CD14-positive monocyte (primary cell): ENCODE results near the gene PSMA6. TPM values are rescaled to one million over a fixed set of nuclear protein-coding genes. Genes with fewer than 3 reads are reported as not detected.

Experiments
- DNase-seq, 3 donors: peaks; one replicate each; pipeline ENCODE4 v3.0.0-alpha.2; 2011 to 2022
- H2AFZ ChIP-seq: 2 replicates; pipeline ENCODE4 v1.6.0; 2012; ENCODE audit warnings: mild to moderate bottlenecking, low read depth, low read length, inconsistent platforms; ENCODE audit not compliant: insufficient read depth, poor library complexity, severe bottlenecking
- H3K27ac ChIP-seq, 2 donors: 1 replicate in 1 of 2; 2 replicates in 1 of 2; pipeline ENCODE4 v1.5.1; 2012 to 2013; ENCODE audit warnings: low read length in 2 of 2, control low read depth in 1 of 2, inconsistent platforms in 1 of 2, low read depth in 1 of 2, mild to moderate bottlenecking in 1 of 2
- H3K27me3 ChIP-seq, 2 donors: one replicate each; pipeline versions ENCODE4 v1.6.0 to v1.6.1; 2011 to 2013; ENCODE audit warnings: low read length in 2 of 2; ENCODE audit not compliant: control insufficient read depth in 2 of 2, insufficient read depth in 2 of 2
- H3K36me3 ChIP-seq, 2 donors: replicated peaks in 1 of 2; 1 replicate in 1 of 2; 2 replicates in 1 of 2; pipeline versions ENCODE4 v1.5.1 to v1.6.1; 2012 to 2013; ENCODE audit warnings: low read length in 2 of 2, control low read depth in 1 of 2, inconsistent platforms in 1 of 2, mild to moderate bottlenecking in 1 of 2; ENCODE audit not compliant: insufficient read depth in 2 of 2, control insufficient read depth in 1 of 2
- H3K4me1 ChIP-seq, 2 donors: 1 replicate in 1 of 2; 2 replicates in 1 of 2; pipeline versions ENCODE4 v1.5.1 to v1.6.1; 2012 to 2013; ENCODE audit warnings: low read length in 2 of 2, control low read depth in 1 of 2, inconsistent platforms in 1 of 2, mild to moderate bottlenecking in 1 of 2, moderate library complexity in 1 of 2; ENCODE audit not compliant: insufficient read depth in 2 of 2, control insufficient read depth in 1 of 2
- H3K4me2 ChIP-seq: replicated peaks from 2 replicates; pipeline ENCODE3; 2012; ENCODE audit warnings: low read length, moderate library complexity, mild to moderate bottlenecking; ENCODE audit not compliant: poor library complexity, severe bottlenecking; ENCODE audit errors: extremely low read depth
- H3K4me3 ChIP-seq, 3 experiments: fragments of 200-600 bp in 1 of 3; sonication (generic) in 1 of 3; replicated peaks in 1 of 3; 1 replicate in 2 of 3; 2 replicates in 1 of 3; pipeline ENCODE4 v1.5.1; 2011 to 2013; ENCODE audit warnings: low read length in 3 of 3, mild to moderate bottlenecking in 3 of 3, control low read depth in 2 of 3, low read depth in 2 of 3, inconsistent platforms in 1 of 3, moderate library complexity in 1 of 3
- H3K79me2 ChIP-seq: 2 replicates; pipeline ENCODE4 v1.6.0; 2012; ENCODE audit warnings: mild to moderate bottlenecking, control low read depth, inconsistent platforms, low read length, moderate library complexity; ENCODE audit not compliant: insufficient read depth
- H3K9ac ChIP-seq: 2 replicates; pipeline ENCODE4 v1.6.0; 2017; ENCODE audit warnings: low read length, mild to moderate bottlenecking; ENCODE audit not compliant: insufficient read depth, poor library complexity, severe bottlenecking
- H3K9me3 ChIP-seq, 2 donors: replicated peaks in 1 of 2; 1 replicate in 1 of 2; 2 replicates in 1 of 2; pipeline versions ENCODE4 v1.5.1 to v1.6.1; 2012 to 2013; ENCODE audit warnings: low read length in 2 of 2, control low read depth in 1 of 2; ENCODE audit not compliant: control insufficient read depth in 1 of 2, insufficient read depth in 1 of 2
- H4K20me1 ChIP-seq: 2 replicates; pipeline ENCODE4 v1.6.0; 2012; ENCODE audit warnings: mild to moderate bottlenecking, low read length, control low read depth, moderate library complexity; ENCODE audit not compliant: insufficient read depth
- H3K27ac Mint-ChIP-seq, 7 donors: one replicate each; pipeline ENCODE4 v1.8.0; 2020; ENCODE audit warnings: mild to moderate bottlenecking in 7 of 7, mixed read lengths in 7 of 7, moderate library complexity in 6 of 7, inconsistent platforms in 2 of 7
- H3K27me3 Mint-ChIP-seq, 3 donors: one replicate each; pipeline ENCODE4 v1.8.0; 2021 to 2022; ENCODE audit warnings: low read depth in 3 of 3, mild to moderate bottlenecking in 3 of 3, mixed read lengths in 3 of 3, moderate library complexity in 3 of 3, inconsistent platforms in 1 of 3
- H3K36me3 Mint-ChIP-seq, 2 donors: one replicate each; pipeline ENCODE4 v1.8.0; 2020; ENCODE audit warnings: mixed read lengths in 2 of 2, inconsistent platforms in 1 of 2, mild to moderate bottlenecking in 1 of 2
- H3K4me1 Mint-ChIP-seq: one replicate; pipeline ENCODE4 v1.8.0; 2020; ENCODE audit warnings: mild to moderate bottlenecking, mixed read lengths
- H3K4me3 Mint-ChIP-seq, 2 donors: one replicate each; pipeline ENCODE4 v1.8.0; 2020; ENCODE audit warnings: mild to moderate bottlenecking in 2 of 2, mixed read lengths in 2 of 2, moderate library complexity in 1 of 2
- H3K9me3 Mint-ChIP-seq, 7 donors: one replicate each; pipeline ENCODE4 v1.8.0; 2020 to 2022; ENCODE audit warnings: mixed read lengths in 7 of 7, mild to moderate bottlenecking in 6 of 7, moderate library complexity in 6 of 7, inconsistent platforms in 2 of 7
- WGBS: methylation state at CpG from one replicate; pipeline ENCODE4 v1.1.5; 2013; ENCODE audit warnings: missing lambda C conversion rate; ENCODE audit not compliant: insufficient coverage; 5-methylcytosine and 5-hydroxymethylcytosine counted together
- intact Hi-C, 2 donors: fragments of 100-400 bp; cut with micrococcal nuclease; formaldehyde crosslinking; loops; one replicate each; pipeline versions ENCODE4 v1.15.0 to v1.15.1; 2023
- polyA plus RNA-seq, 3 donors: library from polyadenylated mRNA; depleted of rRNA in 1 of 3; unstranded in 2 of 3; stranded (reverse) in 1 of 3; fragments of 300-500 nt in 2 of 3; fragments of >200 nt in 1 of 3; fragmentation: Illumina TruSeq in 2 of 3; gene quantifications; 1 replicate in 2 of 3; 2 replicates in 1 of 3; pipeline ENCODE4 v1.2.3, GENCODE V29; 2012 to 2021
- TF ChIP-seq, protein P1 (sequence below): fragments of 200-600 bp; IDR thresholded peaks from one replicate; pipeline ENCODE4 v1.8.0; 2022; ENCODE audit warnings: antibody characterized with exemption, mild to moderate bottlenecking

The PSMA6 gene
- polyA plus RNA-seq, 3 donors, result 144 to 572 (median 480) TPM

DNA sequence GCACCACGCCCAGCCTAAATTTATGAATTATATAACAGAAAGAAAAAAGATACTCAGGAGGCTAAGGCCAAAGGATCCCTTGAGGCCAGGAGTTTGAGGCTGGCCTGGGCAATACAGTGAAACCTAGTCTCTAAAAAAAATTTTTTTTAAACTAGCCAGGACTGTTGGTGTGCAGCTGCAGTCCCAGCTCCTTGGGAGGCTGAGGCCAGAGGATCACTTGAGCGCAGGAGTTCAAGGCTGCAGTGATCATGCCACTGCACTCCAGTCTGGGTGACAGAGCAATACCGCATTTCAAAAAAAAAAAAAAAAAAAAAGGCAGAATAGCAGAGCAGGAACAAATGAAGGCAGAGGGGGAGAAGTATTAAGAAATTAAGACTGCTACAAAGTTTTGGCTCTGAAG lies 2.6 kb upstream of the PSMA6 start:
- no peak overlapping the region for H3K9ac ChIP-seq
- no peaks in the 10 kb centered on the region for H3K36me3 ChIP-seq
- no peaks in the 10 kb centered on the region for H3K27me3 ChIP-seq
- no peak overlapping the region for H3K4me3 ChIP-seq
- H3K27me3 Mint-ChIP-seq, result peaks cover 0 to 3% (median 0%) of the 10 kb centered on the region in 3 donors
- no peak overlapping the region for H3K27ac Mint-ChIP-seq
- H3K9me3 Mint-ChIP-seq, result peaks cover 0 to 5% (median 2%) of the 10 kb centered on the region in 7 donors
- peaks cover 0 to 6% of the 10 kb centered on the region in 2 donors for H3K36me3 Mint-ChIP-seq
- H3K9me3 ChIP-seq, result no peaks in the 10 kb centered on the region
- H3K4me1 Mint-ChIP-seq, result peaks cover 55% of the 10 kb centered on the region
- no peaks in the 10 kb centered on the region for H4K20me1 ChIP-seq
- peaks cover 59 to 68% of the 10 kb centered on the region in 2 donors for H3K4me1 ChIP-seq
- no peak overlapping the region for H3K4me3 Mint-ChIP-seq
- DNase-seq, result no peak
- 100% methylated on average over 2 of the region's 3 CpGs for WGBS
- no peak overlapping the region for H2AFZ ChIP-seq
- no peak overlapping the region for H3K4me2 ChIP-seq
- TF ChIP-seq, protein P1, sequence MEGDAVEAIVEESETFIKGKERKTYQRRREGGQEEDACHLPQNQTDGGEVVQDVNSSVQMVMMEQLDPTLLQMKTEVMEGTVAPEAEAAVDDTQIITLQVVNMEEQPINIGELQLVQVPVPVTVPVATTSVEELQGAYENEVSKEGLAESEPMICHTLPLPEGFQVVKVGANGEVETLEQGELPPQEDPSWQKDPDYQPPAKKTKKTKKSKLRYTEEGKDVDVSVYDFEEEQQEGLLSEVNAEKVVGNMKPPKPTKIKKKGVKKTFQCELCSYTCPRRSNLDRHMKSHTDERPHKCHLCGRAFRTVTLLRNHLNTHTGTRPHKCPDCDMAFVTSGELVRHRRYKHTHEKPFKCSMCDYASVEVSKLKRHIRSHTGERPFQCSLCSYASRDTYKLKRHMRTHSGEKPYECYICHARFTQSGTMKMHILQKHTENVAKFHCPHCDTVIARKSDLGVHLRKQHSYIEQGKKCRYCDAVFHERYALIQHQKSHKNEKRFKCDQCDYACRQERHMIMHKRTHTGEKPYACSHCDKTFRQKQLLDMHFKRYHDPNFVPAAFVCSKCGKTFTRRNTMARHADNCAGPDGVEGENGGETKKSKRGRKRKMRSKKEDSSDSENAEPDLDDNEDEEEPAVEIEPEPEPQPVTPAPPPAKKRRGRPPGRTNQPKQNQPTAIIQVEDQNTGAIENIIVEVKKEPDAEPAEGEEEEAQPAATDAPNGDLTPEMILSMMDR, result no peak
- intact Hi-C loops, result loop anchor here (5.0 to 10.0 kb wide), 3 partner anchors 75 to 167 kb away; partner anchors contain the start of genes PPP2R3C (in 2 of the 2) and PRORP (in 2 of the 2)
- no peak overlapping the region for H3K27ac ChIP-seq
- H3K79me2 ChIP-seq, result peaks cover 25% of the 10 kb centered on the region

DNA sequence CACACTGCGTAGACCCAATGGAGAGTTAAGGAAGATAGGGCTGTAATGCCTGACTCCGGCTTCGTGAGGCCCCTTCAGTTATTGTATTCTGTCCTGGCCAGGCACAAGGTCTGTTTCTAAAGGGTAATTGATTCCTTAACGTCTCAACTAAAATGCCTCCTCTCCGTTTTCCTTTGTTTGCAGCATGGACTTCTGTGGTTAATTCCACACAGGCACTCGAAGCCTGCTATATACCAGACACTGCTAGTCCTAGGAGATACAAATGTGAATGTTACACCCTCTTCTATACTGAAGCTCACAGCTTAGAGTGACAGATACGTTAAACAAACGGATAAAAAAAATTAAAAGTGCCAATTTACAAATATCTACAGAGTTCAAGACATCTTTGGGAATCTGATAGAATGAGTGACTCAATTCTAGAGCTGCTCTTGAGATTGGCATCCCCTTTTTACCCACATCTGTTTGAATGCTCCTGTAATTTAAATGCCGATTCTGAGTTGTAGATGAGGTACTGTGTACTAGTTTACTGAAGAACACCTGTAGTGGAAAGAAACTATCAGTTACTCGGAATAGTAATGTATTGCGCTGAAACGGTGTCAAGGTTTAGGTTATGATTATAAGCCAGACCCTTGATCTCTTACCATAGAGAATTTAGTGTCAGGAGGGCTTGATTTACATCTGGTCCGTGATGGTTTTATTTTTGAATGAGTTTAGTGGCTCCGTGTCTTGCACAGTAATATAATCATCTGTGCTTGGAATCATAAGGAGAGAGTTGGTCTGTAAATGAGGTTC lies 784 bp downstream of the PSMA6 start:
- H3K79me2 ChIP-seq, result peaks cover 58% of the 10 kb centered on the region
- H4K20me1 ChIP-seq, result no peaks in the 10 kb centered on the region
- intact Hi-C loops, result loop anchor here (5.0 to 10.0 kb wide), 2 partner anchors 168 to 171 kb away; partner anchors contain the start of genes PPP2R3C (in 2 of the 2) and PRORP (in 2 of the 2)
- 9% methylated on average over 7 of the region's 14 CpGs for WGBS
- Mint-ChIP-seq H3K9me3 (no peaks in the 10 kb centered on the region), H3K27me3 (peaks cover 0 to 3% (median 0%) of the 10 kb centered on the region in 3 donors), H3K4me1 (peaks cover 52% of the 10 kb centered on the region), H3K27ac (peak overlapping the region; percentile 96 to 98 (median 97)), H3K4me3 (peak overlapping the region; percentile 97 to 99), H3K36me3 (peaks cover 5 to 12% of the 10 kb centered on the region in 2 donors)
- H3K4me3 ChIP-seq, result peak overlapping the region; percentile 64 to 83 (median 71)
- H3K9me3 ChIP-seq, result no peaks in the 10 kb centered on the region
- H3K36me3 ChIP-seq, result no peaks in the 10 kb centered on the region
- DNase-seq, result no peak
- H3K4me1 ChIP-seq, result peaks cover 58 to 68% of the 10 kb centered on the region in 2 donors
- no peaks in the 10 kb centered on the region for H3K27me3 ChIP-seq
- H3K27ac ChIP-seq, result peak overlapping the region; percentile 88 to 89
- H3K9ac ChIP-seq, result peak overlapping the region; percentile 77
- H3K4me2 ChIP-seq, result peak overlapping the region; percentile 97
- TF ChIP-seq, protein P1, result no peak
- H2AFZ ChIP-seq, result peak overlapping the region; percentile 87
